GM18873 (cell line): ENCODE data around the gene BSN.
"Not testable (repeated sequence)": the region's sequence is repeated elsewhere in the genome, so short reads cannot be mapped to it uniquely, and the experiment has no call there.

Source experiments
- ATAC-seq: cut with Tn5 transposase; IDR thresholded peaks from one replicate; pipeline ENCODE4 v1.9.1; 2021; ENCODE audit warnings: mild to moderate bottlenecking, moderate library complexity, moderate number of reproducible peaks; ENCODE audit not compliant: unreplicated experiment, low FRiP score

The BSN gene

GRCh38 chr3:49534581-49535441, 19.5 kb upstream of the BSN start:
- ATAC-seq: no peak

GRCh38 chr3:49535971-49536874, 18.1 kb upstream of the BSN start:
- no peak for ATAC-seq

GRCh38 chr3:49536875-49537533, 17.3 kb upstream of the BSN start:
- ATAC-seq: no peak

- ATAC-seq: peak; percentile 65
Observed at GRCh38 chr3:49539659-49540560, 14.4 kb upstream of the BSN start.

- no peak for ATAC-seq
Observed at GRCh38 chr3:49552087-49552486, 2.2 kb upstream of the BSN start.

- no peak for ATAC-seq
Observed at GRCh38 chr3:49553324-49553691, 969 bp upstream of the BSN start.

- ATAC-seq: peak; percentile 4
Observed at GRCh38 chr3:49554633-49555265, 472 bp downstream of the BSN start.

- ATAC-seq: no peak
Observed at GRCh38 chr3:49556500-49557275, 2.4 kb downstream of the BSN start.

GRCh38 chr3:49563040-49563578, 8.8 kb downstream of the BSN start:
- ATAC-seq: no peak

- no peak for ATAC-seq
Observed at GRCh38 chr3:49563766-49564165, 9.5 kb downstream of the BSN start.

GRCh38 chr3:49566312-49566711, 12.0 kb downstream of the BSN start:
- ATAC-seq: no peak

- no peak for ATAC-seq
Observed at GRCh38 chr3:49567406-49567805, 13.1 kb downstream of the BSN start.

GRCh38 chr3:49568965-49569364, 14.7 kb downstream of the BSN start:
- no peak for ATAC-seq

- no peak for ATAC-seq
Observed at GRCh38 chr3:49570028-49570654, 15.9 kb downstream of the BSN start.

GRCh38 chr3:49582177-49582576, 27.9 kb downstream of the BSN start:
- ATAC-seq: no peak

GRCh38 chr3:49585261-49585755, 31.0 kb downstream of the BSN start:
- ATAC-seq: not testable (repeated sequence)

GRCh38 chr3:49591615-49592014, 37.3 kb downstream of the BSN start:
- no peak for ATAC-seq

- ATAC-seq: no peak
Observed at GRCh38 chr3:49593041-49593440, 38.8 kb downstream of the BSN start.
